Measurements from ENCODE around the gene FADS2.
A peak's percentile ranks its signal among the peaks of the same experiment; 100 is the strongest.

The FADS2 gene

DNA sequence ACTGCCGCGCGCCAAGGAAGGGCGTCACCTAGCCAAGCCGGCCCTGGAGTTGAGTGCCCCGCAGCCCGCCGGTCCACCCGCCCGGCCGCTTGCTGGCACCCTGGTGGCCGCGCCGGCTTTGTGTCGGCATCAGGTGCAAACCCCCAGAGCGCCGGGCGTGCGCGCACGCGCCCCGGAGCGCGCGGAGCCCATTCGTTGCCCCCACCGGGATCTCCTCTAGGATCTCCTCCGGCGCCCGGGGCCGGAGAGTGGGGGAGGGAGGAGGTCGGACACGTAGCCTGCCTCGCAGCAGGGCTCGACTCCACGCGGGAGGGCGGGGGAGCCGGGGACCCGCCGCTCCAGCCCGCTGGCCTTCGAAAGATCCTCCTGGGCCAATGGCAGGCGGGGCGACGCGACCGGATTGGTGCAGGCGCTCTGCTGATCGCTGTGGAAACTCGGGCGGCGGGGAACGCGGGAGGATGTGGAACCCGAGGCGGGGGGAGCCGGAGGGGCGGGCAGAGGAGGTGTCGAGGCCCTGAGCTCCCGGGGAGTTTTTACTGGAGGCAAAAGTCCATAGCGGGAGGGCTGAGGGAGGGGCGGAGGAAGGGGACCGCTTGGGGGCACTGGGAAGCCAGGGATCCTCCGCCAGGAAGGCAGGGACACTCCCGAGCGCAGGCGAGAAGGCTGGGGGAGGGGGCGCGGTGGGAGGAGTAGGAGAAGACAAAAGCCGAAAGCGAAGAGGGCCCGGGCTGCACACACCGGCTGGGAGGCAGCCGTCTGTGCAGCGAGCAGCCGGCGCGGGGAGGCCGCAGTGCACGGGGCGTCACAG, at the start of gene FADS2:
TSS of gene FADS2 (plus strand) at position 730 of the 808 bp plus-strand sequence. CDS start 91 bp downstream, outside the sequence.
- no peak for DNase-seq

DNA sequence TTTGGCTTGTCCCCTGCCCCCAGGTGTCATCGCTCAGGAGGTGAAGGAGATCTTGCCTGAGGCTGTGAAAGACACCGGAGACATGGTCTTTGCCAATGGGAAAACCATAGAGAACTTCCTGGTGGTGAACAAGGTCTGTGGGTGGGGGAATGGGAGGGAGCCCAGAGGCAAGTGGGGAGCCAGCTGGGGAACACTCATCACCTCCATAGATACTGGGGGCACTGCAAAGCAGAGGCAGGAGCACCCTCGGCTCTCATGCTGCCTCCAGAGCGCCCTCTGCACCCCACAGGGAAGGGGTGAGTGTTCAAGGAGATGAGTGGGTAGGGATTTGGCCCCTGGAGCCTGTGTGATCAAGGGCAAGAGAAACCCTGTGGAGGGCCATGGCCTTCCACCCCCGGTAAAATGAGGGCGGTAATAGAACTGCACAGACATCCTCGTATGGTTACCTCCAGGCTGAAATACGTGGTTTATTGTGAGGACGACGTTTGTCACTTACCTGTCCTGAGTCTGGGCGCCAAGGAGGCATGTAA, 49.7 kb upstream of the FADS2 start:
- DNase-seq = no peak

DNA sequence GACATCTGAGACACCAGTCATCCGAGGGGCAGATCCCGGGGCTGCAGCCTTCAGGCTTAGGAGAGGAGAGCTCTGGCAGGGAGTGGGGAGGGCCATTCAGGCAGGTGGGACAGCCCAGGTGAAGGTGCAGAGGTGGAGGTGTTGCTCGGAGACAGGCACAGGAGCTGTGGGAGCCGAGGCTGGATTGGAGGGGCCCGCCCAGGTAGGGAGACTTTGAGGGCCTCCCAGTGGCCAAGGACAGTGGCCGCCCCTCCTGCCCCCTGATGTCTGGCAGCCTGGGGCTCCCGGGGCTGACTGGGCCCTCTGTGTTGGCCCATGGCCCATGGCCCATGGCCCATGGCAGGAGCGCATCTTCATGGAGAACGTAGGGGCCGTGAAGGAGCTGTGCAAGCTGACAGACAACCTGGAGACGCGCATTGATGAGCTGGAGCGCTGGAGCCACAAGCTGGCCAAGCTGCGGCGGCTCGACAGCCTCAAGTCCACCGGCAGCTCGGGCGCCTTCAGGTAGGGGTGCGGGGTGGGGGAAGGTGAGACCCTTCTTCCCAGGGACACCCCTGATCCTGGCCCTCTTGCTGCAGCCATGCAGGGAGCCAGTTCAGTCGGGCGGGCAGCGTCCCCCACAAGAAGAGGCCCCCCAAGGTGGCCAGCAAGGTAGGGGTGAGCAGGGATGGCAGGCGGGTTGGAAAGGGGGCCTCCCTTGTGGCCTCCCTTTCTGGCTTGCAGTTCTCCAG, 49.0 kb upstream of the FADS2 start:
- DNase-seq = no peak

DNA sequence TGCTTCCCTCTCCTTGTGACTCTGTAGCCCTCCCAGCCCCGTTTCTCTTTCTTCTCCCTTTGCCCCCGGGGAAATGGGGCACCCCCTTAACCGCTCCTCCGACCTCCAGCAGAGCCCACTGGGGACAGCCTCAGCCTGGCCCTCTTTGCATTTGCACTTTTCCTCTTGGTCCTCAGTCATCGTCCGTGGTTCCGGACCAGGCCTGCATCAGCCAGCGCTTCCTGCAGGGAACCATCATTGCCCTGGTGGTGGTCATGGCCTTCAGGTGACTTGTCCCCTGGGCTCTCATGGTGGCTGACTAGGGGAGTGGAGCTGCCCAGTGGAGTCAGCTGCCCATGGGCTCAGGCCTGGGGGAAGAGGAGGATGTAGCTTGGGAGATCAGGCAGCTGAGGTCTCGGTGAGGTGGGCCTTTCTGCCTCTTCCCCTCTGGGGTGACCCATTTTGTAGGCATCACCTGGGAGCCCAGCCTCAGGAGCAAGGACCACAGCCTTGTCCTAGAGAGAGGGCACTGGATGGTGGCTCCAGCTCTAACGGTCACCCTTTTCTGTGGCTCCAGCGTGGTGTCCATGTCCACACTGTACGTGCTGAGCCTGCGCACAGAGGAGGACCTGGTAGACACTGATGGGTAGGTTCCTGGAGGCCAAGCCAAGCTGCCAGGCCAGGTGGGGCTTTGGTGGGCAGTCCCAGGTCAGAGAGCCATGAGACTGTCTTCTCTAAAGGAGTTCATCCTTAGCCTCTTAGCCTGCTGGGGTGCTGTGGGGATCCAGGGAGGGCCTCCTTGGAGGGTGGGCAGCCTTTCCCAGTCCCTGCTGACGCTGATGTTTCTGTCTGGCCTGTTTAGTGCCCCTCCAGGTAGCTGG, 48.2 kb upstream of the FADS2 start:
- no peak for DNase-seq

DNA sequence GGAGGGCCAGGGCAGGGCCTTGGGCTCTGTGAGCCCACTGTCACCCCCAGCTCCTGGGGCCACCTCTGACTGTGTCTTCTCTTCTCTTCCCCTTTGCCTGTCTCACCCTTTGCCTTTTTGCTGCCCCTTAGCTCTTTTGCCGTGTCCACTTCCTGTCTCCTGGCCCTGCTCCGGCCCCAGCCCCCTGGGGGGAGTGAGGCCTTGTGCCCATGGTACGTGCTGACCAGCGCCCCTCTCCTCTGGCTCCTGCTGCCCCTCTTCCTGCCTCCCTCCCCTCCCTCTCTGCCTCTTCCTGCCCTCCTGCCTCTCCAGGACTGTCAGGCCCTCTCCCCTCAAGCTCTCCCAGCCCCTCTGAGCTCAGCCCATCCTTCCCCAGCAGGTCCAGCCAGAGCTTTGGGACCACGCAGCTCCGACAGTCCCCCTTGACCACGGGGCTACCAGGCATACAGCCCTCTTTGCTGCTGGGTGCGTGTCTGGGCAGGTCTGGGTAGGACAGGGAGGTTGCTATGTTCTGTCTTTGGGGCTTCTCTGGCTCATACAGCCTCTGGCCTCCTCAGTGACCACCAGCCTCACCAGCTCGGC, 47.4 kb upstream of the FADS2 start:
- no peak for DNase-seq

DNA sequence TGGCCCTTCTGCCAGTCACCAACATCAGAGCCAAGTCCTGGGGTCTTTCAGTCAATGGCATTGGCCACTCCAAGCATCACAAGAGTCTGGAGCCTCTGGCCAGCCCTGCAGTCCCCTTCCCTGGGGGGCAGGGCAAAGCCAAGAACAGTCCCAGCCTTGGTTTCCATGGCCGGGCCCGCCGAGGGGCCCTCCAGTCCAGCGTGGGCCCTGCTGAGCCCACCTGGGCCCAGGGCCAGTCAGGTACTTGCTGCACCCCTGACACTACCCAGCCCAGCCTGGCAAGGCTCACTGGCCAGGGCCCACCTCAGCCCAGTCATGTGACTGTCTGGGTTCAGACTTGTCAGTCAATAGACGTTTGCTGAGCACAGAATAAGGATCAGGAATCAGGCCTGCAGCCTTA, 46.5 kb upstream of the FADS2 start:
- DNase-seq = no peak

DNA sequence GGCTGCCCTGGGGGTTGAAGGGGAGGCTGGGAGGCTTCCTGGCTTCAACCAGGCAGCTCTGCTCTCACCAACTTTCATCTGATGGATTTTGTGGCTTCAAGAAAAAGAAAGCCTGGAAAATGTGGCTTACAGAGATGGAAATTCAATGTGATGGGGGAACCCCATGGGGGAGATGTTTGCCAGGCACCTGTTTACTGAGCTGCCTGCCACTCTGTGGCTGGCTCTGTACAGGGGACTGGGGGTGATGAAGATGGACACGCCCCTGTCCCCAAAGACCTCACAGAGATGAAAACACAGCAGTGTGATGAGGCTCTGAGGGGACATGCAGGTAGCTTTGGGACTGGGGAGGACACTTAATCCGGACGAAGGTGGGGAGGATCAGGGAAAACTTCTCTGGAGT, 45.8 kb upstream of the FADS2 start:
- DNase-seq = no peak

DNA sequence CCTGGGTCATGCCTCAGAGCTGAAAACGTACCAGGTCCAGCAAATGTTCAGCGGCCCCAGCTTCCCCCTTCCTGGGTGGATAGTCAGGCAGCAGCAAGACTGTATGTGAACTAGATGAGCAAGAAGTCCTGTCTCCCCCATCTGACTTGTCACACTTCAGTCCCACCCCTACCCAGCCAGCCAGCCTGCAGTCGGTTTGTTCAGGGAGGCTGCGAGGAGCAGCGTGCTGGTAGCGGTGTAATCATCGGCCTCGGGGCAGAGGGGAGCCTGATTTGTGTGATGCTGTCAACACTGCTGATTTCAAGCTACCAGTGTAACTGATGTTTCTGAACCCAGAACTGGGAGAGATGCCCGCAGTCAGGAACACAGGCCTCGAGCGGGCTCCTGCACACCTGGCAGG, 45.3 kb upstream of the FADS2 start:
- no peak for DNase-seq

DNA sequence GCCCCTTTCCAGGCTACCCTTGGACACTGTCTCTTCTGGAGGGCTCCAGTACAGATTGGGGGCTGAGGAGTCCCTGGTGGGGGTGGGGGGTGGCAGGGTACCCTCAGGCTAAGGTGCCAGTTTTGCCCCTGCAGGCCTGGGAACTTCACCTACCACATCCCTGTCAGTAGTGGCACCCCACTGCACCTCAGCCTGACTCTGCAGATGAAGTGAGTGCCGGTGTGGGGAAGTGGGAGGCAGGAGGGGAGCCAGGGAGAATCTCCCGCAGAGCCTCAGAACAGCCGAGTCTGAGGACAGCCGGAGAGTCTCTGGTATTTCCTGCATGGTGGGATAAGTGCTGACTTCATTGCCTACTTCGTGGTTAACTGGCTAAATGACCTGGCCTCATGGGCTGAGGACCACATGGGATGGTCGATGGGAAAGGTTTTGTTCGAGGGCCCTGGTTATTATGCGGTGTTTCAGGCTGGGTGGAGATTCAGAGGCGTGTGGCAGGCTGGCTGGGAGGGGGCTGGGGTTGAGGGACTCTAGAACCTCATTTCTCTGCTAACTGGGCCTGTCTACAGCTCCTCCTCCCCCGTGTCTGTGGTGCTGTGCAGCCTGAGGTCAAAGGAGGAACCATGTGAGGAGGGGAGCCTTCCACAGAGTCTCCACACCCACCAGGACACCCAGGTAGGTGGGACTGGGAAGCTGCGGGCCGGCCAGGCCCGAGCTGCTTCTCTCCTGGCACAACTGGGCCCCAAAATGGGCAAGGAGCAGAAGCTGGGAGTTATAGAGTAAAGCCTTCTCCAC, 44.2 kb upstream of the FADS2 start:
- DNase-seq = no peak

DNA sequence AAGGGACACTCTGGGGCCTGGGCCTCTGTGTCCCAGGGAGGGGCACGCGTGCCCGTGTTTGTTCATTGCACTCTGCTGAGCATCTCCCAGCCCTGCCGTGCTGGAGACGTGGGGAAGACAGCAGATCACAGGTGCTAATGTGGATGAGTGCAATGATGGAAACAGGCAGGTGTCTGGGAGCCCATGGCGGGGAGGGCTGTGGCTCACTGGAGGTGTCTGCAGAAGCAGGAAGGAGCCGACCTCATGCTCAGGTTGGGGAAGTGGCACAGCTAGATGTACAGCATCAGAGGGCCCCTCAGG, 43.6 kb upstream of the FADS2 start:
- no peak for DNase-seq

DNA sequence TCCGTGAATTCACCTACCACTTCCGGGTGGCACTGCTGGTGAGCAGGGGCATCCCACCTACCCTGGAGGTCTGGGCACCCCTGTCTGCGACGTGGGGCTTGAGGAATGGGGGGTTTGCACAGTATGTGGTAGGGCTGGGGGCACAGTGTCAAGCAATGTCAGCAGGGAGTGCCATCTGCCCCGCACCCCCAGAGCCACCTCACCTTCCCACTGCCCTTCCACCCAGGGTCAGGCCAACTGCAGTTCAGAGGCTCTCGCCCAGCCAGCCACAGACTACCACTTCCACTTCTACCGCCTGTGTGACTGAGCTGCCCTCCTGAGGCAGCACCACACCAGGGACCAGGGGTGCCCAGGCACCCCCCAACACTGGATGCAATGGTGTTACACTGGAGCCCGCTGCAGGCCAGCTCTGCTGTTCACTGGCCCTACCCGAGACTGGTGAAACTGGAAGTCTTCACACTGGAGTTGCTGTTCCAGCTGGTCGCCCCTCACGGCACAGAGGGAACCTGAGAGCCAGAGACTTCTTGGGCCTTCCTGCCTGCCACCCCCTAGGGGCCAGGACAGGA, 42.2 kb upstream of the FADS2 start:
- DNase-seq = no peak

DNA sequence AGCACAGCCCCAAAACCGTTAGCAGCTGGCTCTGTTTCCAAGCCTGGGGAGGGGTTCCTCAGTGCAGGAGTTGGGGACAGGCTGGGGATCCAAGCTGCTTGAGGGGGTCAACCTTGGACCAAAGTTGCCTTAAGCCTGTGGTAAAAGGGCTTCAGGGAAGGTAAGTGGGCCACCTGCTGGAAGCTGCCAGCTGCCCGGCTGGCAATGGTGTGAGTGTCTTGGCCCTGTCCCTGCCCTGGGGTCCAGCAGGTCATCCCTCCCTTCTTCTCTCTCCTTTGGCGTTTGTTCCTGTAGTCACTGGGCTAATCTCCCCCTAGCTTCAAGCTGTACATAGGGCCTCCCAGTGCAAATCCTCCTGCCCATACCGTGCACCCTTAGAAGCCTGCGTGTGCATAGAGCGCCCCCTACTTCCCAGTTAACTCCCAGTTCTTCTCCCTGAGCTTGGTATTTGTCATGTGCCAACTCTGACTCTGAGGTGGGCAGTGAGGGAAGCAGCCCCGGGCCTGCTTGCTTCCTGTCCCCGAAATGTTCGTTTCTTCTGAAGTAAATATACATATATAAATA, 40.1 kb upstream of the FADS2 start:
- no peak for DNase-seq

DNA sequence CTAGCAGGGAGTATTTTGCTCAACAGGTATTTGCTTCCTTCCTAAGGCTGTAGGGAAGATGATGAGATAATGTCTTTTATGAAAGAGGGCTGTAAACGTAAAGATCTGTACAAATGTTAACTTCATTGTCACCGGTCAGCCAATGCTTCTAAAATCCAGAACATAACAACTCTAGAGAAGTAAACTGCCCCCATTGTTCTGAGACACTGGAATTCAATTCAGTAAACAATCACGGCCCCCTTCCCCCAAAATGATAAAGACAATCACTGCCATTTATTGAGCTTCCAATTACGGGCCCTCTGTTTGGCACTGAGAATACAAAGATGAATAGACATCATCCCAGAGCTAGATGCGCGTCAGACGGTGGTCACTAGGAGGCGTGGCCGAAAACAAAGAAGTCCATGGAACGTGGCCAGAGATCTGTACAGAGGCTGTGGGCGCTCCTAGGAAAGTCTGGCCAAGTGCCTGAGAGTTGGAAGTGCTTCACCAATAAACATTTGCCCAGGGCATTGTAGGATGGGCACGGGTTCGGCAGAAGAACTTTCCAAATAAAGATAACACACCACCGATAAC, 36.3 kb upstream of the FADS2 start:
- DNase-seq = no peak

DNA sequence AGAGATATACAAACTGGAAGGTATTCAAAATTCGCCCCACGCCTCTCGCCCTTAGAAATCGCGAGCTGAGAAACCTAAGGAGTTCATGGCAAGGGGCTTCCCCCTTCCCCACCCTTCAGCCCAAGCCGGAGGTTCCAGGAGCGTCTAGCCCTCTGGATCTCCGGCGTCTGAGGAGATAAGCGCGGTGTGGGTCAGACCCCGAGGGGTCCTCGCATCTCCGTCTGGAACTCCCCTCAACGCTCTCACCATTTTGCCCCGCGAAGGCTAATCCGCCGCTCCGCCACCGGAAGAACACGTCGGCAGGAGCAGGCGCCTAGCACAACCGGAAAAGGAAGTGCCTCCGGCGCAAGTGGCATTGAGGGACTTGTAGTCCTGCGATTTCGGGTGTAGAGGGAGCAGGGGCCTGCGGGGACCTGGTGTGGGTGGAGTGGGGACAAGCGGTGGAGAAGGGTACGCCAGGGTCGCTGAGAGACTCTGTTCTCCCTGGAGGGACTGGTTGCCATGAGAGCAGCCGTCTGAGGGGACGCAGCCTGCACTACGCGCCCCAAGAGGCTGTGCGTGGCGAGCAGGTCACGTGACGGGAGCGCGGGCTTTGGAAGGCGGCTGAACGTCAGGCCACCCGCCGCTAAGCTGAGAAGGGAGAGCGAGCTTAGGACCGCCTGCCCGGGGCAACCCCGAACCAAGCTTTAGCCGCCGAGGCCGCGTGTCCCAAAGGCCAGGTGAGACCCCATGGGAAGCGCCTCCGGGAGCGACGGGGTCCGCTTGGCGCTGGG, 35.6 kb upstream of the FADS2 start, which contains the start of the genes FEN1 and TMEM258:
TSS of gene FEN1 (plus strand) at position 602 of the 773 bp plus-strand sequence. CDS start 2,451 bp downstream, outside the sequence.
TSS of gene TMEM258 (minus strand) at position 290 of the 773 bp plus-strand sequence. CDS start at position 249, 41 bp downstream.
- peak; percentile 87 for DNase-seq

DNA sequence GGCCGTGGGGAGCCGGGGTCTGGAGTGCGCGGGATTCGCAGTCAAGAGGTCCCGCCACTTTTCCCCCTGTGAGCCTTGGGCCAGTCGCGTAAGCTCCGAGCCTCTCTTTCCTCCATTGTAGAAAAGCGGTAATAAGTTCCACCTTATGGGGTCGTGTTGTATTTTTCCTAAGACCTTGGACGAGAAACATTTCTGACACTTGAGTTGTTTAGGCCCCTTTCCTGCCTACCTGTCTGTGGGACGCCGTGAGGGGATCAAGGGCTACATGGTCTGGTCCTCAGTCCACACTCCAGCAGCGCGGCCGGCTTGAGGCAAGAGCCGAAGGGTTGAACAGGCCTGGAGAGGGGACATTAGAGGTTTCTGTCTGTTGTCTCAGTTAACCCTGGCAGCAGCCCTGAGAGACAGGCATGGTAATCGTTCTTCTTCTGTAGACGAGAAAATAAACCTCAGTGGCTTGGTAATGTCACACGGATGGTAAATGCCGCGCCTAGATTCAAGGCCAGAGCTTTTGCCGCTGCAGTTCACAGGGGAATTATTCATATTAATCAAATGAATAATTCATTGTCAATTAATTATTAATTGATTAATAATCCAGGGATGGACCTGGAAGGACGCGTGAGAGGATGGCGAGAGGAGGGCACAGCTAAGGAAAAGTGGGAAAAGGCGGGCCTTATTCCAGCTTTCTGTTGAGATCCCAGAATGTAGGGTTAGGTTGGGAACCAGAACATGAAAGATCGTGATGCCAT, 34.8 kb upstream of the FADS2 start:
- no peak for DNase-seq

DNA sequence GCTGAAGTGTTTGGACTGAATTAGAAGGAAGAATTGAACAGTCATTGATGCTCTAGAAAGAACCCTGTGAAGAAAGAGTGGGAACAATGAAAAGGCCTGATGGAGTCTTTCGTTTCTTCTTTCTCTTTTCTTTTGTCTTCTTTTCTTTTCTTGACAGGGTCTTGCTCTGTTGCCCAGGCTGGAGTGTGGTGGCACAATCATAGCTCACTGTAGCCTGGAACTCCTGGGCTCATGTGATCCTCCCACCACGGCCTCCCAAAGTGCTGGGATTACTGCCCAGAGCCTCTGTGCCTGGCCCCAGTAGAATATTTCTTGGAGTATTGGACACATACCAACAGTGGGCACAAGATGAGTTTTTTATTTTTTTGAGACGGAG, 34.3 kb upstream of the FADS2 start:
- no peak for DNase-seq

DNA sequence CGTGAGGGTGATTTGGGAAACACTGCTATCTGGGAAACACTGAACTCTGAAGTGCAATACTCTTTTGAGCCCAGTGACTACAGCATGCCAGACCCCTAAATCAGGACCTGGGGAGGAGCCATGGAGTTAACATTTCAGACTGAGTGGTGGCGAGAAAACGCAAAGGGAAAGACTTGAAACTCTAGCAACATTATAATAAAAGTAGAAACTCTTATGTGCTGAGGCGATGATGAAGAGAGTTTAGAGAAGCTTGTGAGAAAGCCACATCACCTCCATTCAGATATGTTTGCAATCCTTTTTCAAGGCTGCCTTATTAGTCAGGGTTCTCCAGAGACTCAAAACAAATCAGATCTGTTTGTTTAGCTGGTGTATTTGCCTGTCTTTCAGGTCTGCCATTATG, 33.5 kb upstream of the FADS2 start:
- no peak for DNase-seq

DNA sequence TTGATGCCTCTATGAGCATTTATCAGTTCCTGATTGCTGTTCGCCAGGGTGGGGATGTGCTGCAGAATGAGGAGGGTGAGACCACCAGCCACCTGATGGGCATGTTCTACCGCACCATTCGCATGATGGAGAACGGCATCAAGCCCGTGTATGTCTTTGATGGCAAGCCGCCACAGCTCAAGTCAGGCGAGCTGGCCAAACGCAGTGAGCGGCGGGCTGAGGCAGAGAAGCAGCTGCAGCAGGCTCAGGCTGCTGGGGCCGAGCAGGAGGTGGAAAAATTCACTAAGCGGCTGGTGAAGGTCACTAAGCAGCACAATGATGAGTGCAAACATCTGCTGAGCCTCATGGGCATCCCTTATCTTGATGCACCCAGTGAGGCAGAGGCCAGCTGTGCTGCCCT, 32.6 kb upstream of the FADS2 start:
- no peak for DNase-seq

DNA sequence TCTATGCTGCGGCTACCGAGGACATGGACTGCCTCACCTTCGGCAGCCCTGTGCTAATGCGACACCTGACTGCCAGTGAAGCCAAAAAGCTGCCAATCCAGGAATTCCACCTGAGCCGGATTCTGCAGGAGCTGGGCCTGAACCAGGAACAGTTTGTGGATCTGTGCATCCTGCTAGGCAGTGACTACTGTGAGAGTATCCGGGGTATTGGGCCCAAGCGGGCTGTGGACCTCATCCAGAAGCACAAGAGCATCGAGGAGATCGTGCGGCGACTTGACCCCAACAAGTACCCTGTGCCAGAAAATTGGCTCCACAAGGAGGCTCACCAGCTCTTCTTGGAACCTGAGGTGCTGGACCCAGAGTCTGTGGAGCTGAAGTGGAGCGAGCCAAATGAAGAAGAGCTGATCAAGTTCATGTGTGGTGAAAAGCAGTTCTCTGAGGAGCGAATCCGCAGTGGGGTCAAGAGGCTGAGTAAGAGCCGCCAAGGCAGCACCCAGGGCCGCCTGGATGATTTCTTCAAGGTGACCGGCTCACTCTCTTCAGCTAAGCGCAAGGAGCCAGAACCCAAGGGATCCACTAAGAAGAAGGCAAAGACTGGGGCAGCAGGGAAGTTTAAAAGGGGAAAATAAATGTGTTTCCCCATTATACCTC, 32.1 kb upstream of the FADS2 start:
- no peak for DNase-seq
